Measurements from ENCODE around the gene IL6.
"Not testable (repeated sequence)": the region's sequence is repeated elsewhere in the genome, so short reads cannot be mapped to it uniquely, and the experiment has no call there.

Gene IL6

GRCh38 chr7:22703978-22704610, 22.9 kb upstream of the IL6 start:
- DNase-seq (ENCODE audit: low spot score): not testable (repeated sequence)

GRCh38 chr7:22704722-22705121, 22.3 kb upstream of the IL6 start:
- not testable (repeated sequence) for DNase-seq (ENCODE audit: low spot score)

GRCh38 chr7:22705874-22706273, 21.1 kb upstream of the IL6 start:
- not testable (repeated sequence) for DNase-seq (ENCODE audit: low spot score)

- not testable (repeated sequence) for DNase-seq (ENCODE audit: low spot score)
Measured at GRCh38 chr7:22707026-22707691, 19.8 kb upstream of the IL6 start.

GRCh38 chr7:22708214-22708613, 18.8 kb upstream of the IL6 start:
- DNase-seq (ENCODE audit: low spot score): not testable (repeated sequence)

- not testable (repeated sequence) for DNase-seq (ENCODE audit: low spot score)
Measured at GRCh38 chr7:22708677-22709061, 18.3 kb upstream of the IL6 start.

- DNase-seq (ENCODE audit: low spot score): not testable (repeated sequence)
Measured at GRCh38 chr7:22709062-22709829, 17.8 kb upstream of the IL6 start.

- DNase-seq (ENCODE audit: low spot score): no peak
Measured at GRCh38 chr7:22709857-22710256, 17.1 kb upstream of the IL6 start.

- no peak for DNase-seq (ENCODE audit: low spot score)
Measured at GRCh38 chr7:22712999-22713398, 14.0 kb upstream of the IL6 start.

GRCh38 chr7:22713463-22713862, 13.5 kb upstream of the IL6 start:
- DNase-seq (ENCODE audit: low spot score): no peak

- no peak for DNase-seq (ENCODE audit: low spot score)
Measured at GRCh38 chr7:22715969-22716368, 11.0 kb upstream of the IL6 start.

- DNase-seq (ENCODE audit: low spot score): no peak
Measured at GRCh38 chr7:22717760-22718159, 9.2 kb upstream of the IL6 start.

GRCh38 chr7:22718200-22718711, 8.7 kb upstream of the IL6 start:
- DNase-seq (ENCODE audit: low spot score): no peak

GRCh38 chr7:22718911-22719420, 8.0 kb upstream of the IL6 start:
- no peak for DNase-seq (ENCODE audit: low spot score)

- DNase-seq (ENCODE audit: low spot score): no peak
Measured at GRCh38 chr7:22720791-22721786, 5.9 kb upstream of the IL6 start.

GRCh38 chr7:22722536-22723180, 4.3 kb upstream of the IL6 start:
- no peak for DNase-seq (ENCODE audit: low spot score)

- no peak for DNase-seq (ENCODE audit: low spot score)
Measured at GRCh38 chr7:22723181-22723601, 3.8 kb upstream of the IL6 start.

- no peak for DNase-seq (ENCODE audit: low spot score)
Measured at GRCh38 chr7:22723637-22724036, 3.4 kb upstream of the IL6 start.

- DNase-seq (ENCODE audit: low spot score): no peak
Measured at GRCh38 chr7:22724861-22725260, 2.1 kb upstream of the IL6 start.

- no peak for DNase-seq (ENCODE audit: low spot score)
Measured at GRCh38 chr7:22725585-22725984, 1.4 kb upstream of the IL6 start.

GRCh38 chr7:22726345-22726906, 574 bp upstream of the IL6 start:
- DNase-seq (ENCODE audit: low spot score): peak; percentile 71

Measured in LoVo (cell line).